OCI-LY1 (cell line): ENCODE data around the gene ABTB2.

Experiments
- H2AFZ ChIP-seq: fragments of 200-600 bp; sonication (generic), shearing (Covaris generic); 2 replicates; pipeline ENCODE4 v1.6.0; 2014; ENCODE audit warnings: antibody characterized with exemption, mild to moderate bottlenecking, low read length
- H3F3A ChIP-seq: fragments of 200-600 bp; sonication (generic), shearing (Covaris generic); 2 replicates; pipeline ENCODE4 v1.6.0; 2014; ENCODE audit warnings: mild to moderate bottlenecking, antibody characterized with exemption, low read length, moderate library complexity; ENCODE audit not compliant: insufficient read depth
- H3K27ac ChIP-seq: fragments of 200-600 bp; sonication (generic); 2 replicates; pipeline ENCODE4 v1.5.1; 2014; ENCODE audit warnings: low read length, mixed run types, mild to moderate bottlenecking, low read depth; ENCODE audit not compliant: poor library complexity, severe bottlenecking
- H3K27me3 ChIP-seq: fragments of 200-600 bp; sonication (generic); 2 replicates; pipeline ENCODE4 v1.6.0; 2014; ENCODE audit warnings: antibody characterized with exemption, mild to moderate bottlenecking, low read length, moderate library complexity; ENCODE audit not compliant: insufficient read depth
- H3K36me3 ChIP-seq: fragments of 200-600 bp; sonication (generic); 2 replicates; pipeline ENCODE4 v1.6.1; 2014; ENCODE audit warnings: mild to moderate bottlenecking, antibody characterized with exemption, low read length, moderate library complexity, mixed read lengths; ENCODE audit not compliant: insufficient read depth
- H3K4me1 ChIP-seq: fragments of 200-600 bp; sonication (generic); 2 replicates; pipeline ENCODE4 v1.5.1; 2014; ENCODE audit warnings: mild to moderate bottlenecking, low read length, moderate library complexity; ENCODE audit not compliant: insufficient read depth, severe bottlenecking
- H3K4me2 ChIP-seq: fragments of 200-600 bp; sonication (generic), shearing (Covaris generic); 2 replicates; pipeline ENCODE4 v1.6.1; 2014; ENCODE audit warnings: low read length
- H3K4me3 ChIP-seq: fragments of 200-600 bp; sonication (generic); 2 replicates; pipeline ENCODE4 v1.5.1; 2014; ENCODE audit warnings: low read length, low read depth, mild to moderate bottlenecking, mixed read lengths; ENCODE audit not compliant: poor library complexity, severe bottlenecking
- H3K79me2 ChIP-seq: fragments of 200-600 bp; shearing (Covaris generic); 2 replicates; pipeline ENCODE4 v1.6.1; 2016; ENCODE audit warnings: mixed run types, low read length, mixed read lengths; ENCODE audit not compliant: insufficient read depth
- H3K9ac ChIP-seq: fragments of 200-600 bp; sonication (generic), shearing (Covaris generic); 2 replicates; pipeline ENCODE4 v1.6.1; 2014; ENCODE audit warnings: mild to moderate bottlenecking, low read length, mixed read lengths
- H3K9me2 ChIP-seq: fragments of 200-600 bp; sonication (generic), shearing (Covaris generic); 2 replicates; pipeline ENCODE4 v1.6.1; 2014; ENCODE audit warnings: low read depth, mild to moderate bottlenecking, low read length, mixed read lengths
- H3K9me3 ChIP-seq: fragments of 200-600 bp; shearing (Covaris generic); 2 replicates; pipeline ENCODE4 v1.6.1; 2014; ENCODE audit warnings: low read length, mixed read lengths
- H4K20me1 ChIP-seq: fragments of 200-600 bp; sonication (generic), shearing (Covaris generic); 2 replicates; pipeline ENCODE4 v1.6.0; 2016; ENCODE audit warnings: mild to moderate bottlenecking, low read length; ENCODE audit not compliant: insufficient read depth
- EZH2 ChIP-seq: fragments of 200-600 bp; sonication (generic), shearing (Covaris generic); IDR thresholded peaks from 2 replicates; pipeline ENCODE4 v1.8.0; 2017; ENCODE audit warnings: borderline replicate concordance, mixed run types, mild to moderate bottlenecking, antibody characterized with exemption, low read length, moderate library complexity, mixed read lengths
- TF ChIP-seq, protein P1 (sequence below): fragments of 200-600 bp; sonication (generic), shearing (Covaris generic); IDR thresholded peaks from 2 replicates; pipeline ENCODE4 v1.5.1; 2017; ENCODE audit warnings: mild to moderate bottlenecking, antibody characterized with exemption, low read length, moderate library complexity, mixed read lengths

Gene ABTB2

DNA sequence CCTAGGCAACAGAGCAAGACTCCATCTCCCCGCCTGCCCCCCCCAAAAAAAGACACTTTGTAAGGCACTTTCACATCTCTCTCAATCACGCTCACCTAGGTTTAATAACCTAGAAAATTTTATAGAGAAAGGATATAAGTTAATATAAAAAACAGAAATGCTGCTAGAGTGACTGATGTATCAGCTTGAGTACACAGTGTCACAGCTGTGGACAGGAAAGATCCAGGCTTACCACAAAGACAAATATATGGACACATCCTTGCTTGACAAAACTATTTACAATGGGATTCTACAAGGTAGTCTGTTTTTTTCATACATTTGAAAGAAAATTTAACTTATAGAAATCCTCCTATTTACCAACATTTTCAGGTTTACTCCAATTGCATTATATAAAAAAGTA lies 96.7 kb downstream of the ABTB2 start:
- Histone ChIP-seq H3F3A (no peaks in the 10 kb centered on the region), H2AFZ (no peak overlapping the region), H3K4me3 (no peak overlapping the region), H3K36me3 (no peaks in the 10 kb centered on the region), H4K20me1 (no peaks in the 10 kb centered on the region), H3K79me2 (no peaks in the 10 kb centered on the region), H3K4me2 (no peak overlapping the region), H3K27ac (no peak overlapping the region), H3K9me3 (no peaks in the 10 kb centered on the region), H3K9ac (no peak overlapping the region), H3K4me1 (no peaks in the 10 kb centered on the region), H3K27me3 (no peaks in the 10 kb centered on the region; the same call in 1 of the 2 replicates), H3K9me2 (no peaks in the 10 kb centered on the region)
- TF ChIP-seq, protein P1, sequence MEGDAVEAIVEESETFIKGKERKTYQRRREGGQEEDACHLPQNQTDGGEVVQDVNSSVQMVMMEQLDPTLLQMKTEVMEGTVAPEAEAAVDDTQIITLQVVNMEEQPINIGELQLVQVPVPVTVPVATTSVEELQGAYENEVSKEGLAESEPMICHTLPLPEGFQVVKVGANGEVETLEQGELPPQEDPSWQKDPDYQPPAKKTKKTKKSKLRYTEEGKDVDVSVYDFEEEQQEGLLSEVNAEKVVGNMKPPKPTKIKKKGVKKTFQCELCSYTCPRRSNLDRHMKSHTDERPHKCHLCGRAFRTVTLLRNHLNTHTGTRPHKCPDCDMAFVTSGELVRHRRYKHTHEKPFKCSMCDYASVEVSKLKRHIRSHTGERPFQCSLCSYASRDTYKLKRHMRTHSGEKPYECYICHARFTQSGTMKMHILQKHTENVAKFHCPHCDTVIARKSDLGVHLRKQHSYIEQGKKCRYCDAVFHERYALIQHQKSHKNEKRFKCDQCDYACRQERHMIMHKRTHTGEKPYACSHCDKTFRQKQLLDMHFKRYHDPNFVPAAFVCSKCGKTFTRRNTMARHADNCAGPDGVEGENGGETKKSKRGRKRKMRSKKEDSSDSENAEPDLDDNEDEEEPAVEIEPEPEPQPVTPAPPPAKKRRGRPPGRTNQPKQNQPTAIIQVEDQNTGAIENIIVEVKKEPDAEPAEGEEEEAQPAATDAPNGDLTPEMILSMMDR: no peak
- TF ChIP-seq EZH2: no peak

DNA sequence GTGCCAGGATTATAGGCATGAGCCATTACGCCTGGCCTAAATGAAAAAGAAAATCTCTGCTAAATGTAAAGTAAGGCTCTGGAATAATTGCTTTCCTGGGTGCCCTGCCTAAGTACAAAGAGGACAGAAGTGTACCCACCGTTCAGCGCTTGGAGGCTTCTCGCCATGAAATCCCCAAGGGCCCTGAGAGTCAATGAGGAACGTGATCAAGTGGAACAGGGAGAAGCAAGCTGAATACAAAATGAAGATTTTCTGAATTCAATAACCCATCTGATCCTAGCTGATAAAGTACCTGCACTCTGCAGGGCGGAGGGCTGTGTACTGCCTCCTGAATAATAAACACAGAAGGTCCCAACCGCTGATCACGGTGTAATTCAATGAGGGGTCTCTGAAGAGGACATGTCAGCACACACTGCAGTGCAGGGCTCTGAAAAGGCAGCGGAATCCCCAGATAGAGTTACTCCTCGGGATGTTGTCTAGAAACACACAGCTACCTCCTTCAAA lies 97.7 kb downstream of the ABTB2 start:
- Histone ChIP-seq H3K27me3 (no peaks in the 10 kb centered on the region; the same call in 1 of the 2 replicates), H3K79me2 (no peaks in the 10 kb centered on the region), H3K4me2 (no peak overlapping the region), H3K9me3 (no peaks in the 10 kb centered on the region), H2AFZ (no peak overlapping the region), H3K27ac (no peak overlapping the region), H3K4me1 (no peaks in the 10 kb centered on the region), H4K20me1 (no peaks in the 10 kb centered on the region), H3K36me3 (no peaks in the 10 kb centered on the region), H3K9ac (no peak overlapping the region), H3F3A (no peaks in the 10 kb centered on the region), H3K9me2 (no peaks in the 10 kb centered on the region), H3K4me3 (no peak overlapping the region)
- TF ChIP-seq, protein P1: no peak
- TF ChIP-seq EZH2: no peak

DNA sequence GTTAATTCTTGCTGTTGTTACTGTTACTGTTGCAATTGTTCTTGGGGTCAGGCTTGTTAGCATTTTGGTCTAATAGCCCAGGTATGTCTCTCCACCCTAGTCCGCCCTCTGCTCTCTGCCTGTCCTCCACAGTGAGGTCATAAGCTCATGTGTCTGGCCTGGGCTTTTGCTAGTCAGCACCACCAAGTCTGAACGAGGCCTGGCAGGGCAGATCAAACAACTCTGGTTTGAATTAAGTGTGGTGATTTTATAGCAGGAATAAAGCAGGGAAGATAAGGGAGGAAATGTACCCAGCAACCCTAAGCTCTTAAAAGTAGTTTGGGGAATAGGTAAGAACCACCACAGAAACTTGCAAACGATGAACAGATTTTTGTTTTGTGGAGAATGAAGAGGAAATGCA lies 98.7 kb downstream of the ABTB2 start:
- H4K20me1 ChIP-seq: no peaks in the 10 kb centered on the region
- H3K4me2 ChIP-seq: no peak overlapping the region
- H3K79me2 ChIP-seq: no peaks in the 10 kb centered on the region
- H3K9me3 ChIP-seq: no peaks in the 10 kb centered on the region
- no peaks in the 10 kb centered on the region for H3K36me3 ChIP-seq
- no peaks in the 10 kb centered on the region for H3K9me2 ChIP-seq
- H3K4me1 ChIP-seq: no peaks in the 10 kb centered on the region
- no peak for TF ChIP-seq EZH2
- TF ChIP-seq, protein P1: no peak
- no peak overlapping the region for H2AFZ ChIP-seq
- H3F3A ChIP-seq: no peaks in the 10 kb centered on the region
- no peak overlapping the region for H3K4me3 ChIP-seq
- no peak overlapping the region for H3K27ac ChIP-seq
- H3K27me3 ChIP-seq: no peaks in the 10 kb centered on the region; the same call in 1 of the 2 replicates
- no peak overlapping the region for H3K9ac ChIP-seq
